Choroid plexus epithelial cell (primary cell): ENCODE results near the gene PMEPA1.

Experiments
- DNase-seq: peaks from one replicate; pipeline ENCODE4 v3.0.0-alpha.2; 2010; ENCODE audit warnings: low read depth
- H3K4me3 ChIP-seq: 2 replicates; pipeline ENCODE4 v1.5.1; 2011; ENCODE audit warnings: low read depth, mild to moderate bottlenecking, control low read depth, low read length, moderate library complexity
- TF ChIP-seq, protein P1 (sequence below): conservative IDR thresholded peaks from 2 replicates; pipeline ENCODE4 v1.5.1; 2011; ENCODE audit warnings: low read depth, mild to moderate bottlenecking, control low read depth, inconsistent platforms, low read length, moderate library complexity

Gene PMEPA1

DNA sequence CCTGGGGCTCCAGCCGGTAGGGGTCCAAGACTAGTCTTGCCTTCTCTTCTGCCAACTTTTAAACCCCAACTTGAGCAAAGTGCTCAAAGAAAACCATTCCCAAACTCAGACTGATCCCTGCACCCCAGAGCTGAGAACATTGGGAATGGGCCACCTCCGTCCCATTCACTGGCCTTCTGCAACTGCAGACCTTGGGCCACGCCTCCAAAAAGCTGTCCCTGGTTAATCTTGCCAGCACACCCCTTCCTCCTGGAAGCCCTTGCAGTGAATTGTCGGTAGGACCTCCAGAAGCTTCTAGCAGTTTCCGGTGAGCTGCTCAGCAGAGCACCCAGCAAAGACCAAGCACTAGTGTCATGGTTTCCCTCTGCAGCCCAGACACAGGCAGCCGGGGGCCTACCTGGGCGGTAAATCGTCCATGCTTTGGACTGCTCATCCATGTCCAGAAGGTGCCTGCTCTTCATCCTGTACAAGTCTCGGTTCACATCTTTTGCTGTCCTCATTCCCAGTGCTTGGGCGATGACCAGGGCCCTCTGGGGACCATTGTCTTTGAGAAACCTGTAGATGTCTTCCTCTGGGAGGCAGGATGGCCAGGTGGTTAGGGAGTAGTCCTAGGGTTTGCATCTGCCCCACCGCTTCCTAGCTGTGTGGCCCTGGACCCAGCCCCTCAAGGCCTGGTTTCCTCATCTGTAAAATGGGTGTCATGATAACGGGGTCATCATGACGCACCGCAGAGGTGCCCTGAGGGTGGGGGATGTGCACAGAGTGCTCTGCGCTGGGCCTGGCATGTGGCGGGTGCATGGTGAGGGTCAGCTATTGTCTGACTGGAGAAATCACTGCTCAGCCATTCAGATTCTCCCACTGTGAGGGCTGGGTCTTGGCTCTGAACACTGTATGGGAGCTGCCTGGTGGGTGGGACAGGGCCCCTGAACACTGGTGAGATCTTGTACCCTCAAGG is 95.0 kb downstream of the PMEPA1 start:
- TF ChIP-seq, protein P1, sequence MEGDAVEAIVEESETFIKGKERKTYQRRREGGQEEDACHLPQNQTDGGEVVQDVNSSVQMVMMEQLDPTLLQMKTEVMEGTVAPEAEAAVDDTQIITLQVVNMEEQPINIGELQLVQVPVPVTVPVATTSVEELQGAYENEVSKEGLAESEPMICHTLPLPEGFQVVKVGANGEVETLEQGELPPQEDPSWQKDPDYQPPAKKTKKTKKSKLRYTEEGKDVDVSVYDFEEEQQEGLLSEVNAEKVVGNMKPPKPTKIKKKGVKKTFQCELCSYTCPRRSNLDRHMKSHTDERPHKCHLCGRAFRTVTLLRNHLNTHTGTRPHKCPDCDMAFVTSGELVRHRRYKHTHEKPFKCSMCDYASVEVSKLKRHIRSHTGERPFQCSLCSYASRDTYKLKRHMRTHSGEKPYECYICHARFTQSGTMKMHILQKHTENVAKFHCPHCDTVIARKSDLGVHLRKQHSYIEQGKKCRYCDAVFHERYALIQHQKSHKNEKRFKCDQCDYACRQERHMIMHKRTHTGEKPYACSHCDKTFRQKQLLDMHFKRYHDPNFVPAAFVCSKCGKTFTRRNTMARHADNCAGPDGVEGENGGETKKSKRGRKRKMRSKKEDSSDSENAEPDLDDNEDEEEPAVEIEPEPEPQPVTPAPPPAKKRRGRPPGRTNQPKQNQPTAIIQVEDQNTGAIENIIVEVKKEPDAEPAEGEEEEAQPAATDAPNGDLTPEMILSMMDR: no peak
- DNase-seq: no peak
- no peak overlapping the region for H3K4me3 ChIP-seq

DNA sequence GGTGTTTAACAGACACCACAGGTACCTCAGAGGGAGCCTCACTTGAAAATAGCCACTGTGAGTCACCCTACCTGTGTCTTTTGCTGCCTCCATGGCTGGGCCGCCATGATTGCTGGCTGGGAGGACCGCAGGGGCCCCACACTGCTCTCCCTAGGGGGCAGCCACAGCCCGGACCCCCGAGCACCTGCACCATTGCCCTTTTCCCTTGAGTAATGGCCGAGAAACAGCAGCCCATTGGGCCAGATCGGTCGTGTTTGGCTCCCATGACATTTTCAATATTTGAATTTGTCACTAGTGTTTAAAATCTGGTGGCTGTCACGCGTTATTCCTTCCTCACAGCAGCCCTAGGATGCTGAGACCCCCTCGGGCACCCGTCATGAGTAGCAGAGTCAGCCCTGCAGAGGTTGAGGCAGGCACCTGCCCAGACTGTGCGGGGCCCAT is 96.3 kb downstream of the PMEPA1 start:
- DNase-seq: no peak
- TF ChIP-seq, protein P1: no peak
- H3K4me3 ChIP-seq: no peak overlapping the region

DNA sequence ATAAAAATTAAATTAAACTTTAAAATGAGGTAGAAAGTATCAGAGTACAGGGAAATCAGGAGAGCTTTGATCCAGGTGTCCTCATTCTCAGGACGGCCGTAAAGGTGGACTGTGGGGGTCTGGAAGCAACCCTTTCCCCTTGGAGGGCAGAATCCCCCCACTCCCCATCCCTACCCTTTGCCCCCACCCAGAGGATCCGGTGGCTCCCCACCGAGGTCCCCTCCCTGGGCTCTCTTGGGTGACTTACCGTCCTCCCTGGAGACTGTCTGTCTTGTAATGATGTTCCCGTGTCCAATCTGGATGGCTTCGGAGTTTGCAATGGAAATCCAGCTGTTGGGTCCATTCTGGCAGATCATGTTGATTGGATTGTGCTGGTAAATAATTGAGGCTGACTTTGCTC is 96.9 kb downstream of the PMEPA1 start:
- H3K4me3 ChIP-seq: no peak overlapping the region
- DNase-seq: no peak

DNA sequence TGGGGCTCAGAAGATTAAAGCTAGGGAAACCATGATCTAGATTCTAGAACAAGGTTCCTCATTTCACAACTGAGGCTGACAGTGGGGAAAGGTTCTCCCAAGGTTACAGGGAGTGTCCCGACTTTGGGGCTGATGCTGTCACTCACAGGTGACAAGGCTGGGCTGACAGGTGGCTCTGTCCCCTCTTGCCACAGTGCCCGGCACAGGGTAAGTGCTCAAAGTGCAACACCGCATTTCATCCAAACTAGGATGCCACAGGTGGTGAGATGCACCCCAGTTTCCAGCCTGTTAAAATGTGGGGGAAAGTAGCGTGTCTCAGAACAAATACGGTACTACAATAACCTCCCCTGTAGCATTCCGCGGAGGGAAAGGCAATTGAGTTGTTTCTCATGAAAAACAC is 97.4 kb downstream of the PMEPA1 start:
- TF ChIP-seq, protein P1: no peak

More for the DNA sequence above, 96.9 kb downstream of the PMEPA1 start:
- TF ChIP-seq, protein P1: no peak

DNA sequence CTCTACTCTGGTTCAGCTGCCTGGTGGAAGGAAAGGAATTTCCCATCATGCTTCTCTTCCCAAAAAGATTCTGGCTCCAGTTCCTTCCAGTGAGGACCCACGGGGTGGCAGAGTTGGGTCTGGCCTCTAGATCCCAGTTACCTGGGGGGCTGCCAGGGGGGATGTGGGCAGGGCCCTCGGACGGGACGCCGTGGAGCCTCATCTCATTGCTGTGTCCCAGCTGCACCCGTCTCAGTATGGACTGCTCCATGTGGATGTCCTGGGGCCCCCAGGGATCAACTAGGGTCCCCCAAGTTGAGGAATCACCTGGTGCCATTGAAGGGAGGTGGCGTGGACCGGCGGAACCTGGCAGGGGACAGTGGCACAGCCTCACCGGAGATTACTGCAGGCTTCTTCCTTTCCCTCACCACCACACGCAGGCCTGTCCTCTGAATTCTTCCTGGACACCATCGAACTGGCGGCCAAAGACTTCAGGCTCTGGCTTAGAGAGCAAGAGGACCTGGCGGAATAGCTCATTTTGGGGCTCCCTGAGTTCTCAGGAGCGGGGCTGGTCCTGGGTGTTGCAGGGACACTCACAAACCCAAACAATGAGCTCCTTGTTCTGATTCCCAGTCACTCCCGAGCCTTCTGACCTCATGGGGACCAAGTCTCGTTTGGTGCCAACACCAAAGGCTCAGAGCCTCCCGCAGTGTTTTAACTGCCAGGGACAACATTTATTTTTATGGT is 98.1 kb downstream of the PMEPA1 start:
- no peak overlapping the region for H3K4me3 ChIP-seq
- no peak for DNase-seq
- TF ChIP-seq, protein P1: no peak

More for the DNA sequence above, 97.4 kb downstream of the PMEPA1 start:
- no peak overlapping the region for H3K4me3 ChIP-seq
- no peak for DNase-seq

DNA sequence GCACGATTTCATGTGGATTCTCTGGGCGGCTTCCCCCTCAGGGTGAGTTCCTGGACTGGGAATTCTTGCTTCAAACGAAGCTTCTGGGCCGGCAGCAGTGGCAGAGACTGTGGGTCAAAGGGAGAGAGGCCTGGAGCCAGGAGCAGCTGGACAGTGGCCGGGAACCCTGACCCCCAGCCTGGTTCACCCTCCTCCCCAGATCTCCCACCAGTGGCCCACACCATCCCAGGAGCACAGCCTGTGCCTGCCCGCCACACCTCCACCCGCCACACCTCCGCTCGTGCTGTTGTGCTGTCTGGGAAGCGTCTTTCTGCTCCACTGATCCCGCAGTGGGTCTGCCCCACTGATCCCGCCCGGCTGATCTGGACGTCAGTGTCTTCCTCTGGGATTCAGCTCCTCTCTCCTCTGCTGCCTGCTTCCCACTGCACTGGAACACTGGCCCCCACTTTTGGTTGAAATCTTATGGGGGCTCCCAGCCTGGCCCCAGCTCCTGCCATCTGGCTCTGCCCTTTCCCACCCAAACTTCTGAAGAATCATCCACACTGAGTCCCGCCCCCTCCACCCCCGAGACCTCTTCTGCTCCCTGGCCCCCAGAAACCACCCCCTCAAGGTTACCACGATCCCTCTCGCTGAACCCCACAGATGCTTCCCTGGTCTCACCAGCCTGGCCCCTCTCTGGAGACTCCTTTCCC is 99.4 kb downstream of the PMEPA1 start:
- TF ChIP-seq, protein P1: no peak
- no peak overlapping the region for H3K4me3 ChIP-seq
- no peak for DNase-seq
